ENCODE data around the gene CNTN4. TPM values are rescaled to one million over a fixed set of nuclear protein-coding genes. Genes with fewer than 3 reads are reported as not detected.
"Not testable (repeated sequence)": the region's sequence is repeated elsewhere in the genome, so short reads cannot be mapped to it uniquely, and the experiment has no call there.

The CNTN4 gene
- total RNA-seq, 2 experiments from 2014 or later: not detected

GRCh38 chr3:2526926-2527325 lies 428.3 kb downstream of the CNTN4 start:
- Mint-ChIP-seq H3K27me3 (peaks cover 4% of the 10 kb centered on the region), H3K27ac (no peak overlapping the region), H3K4me1 (no peaks in the 10 kb centered on the region), H3K36me3 (no peaks in the 10 kb centered on the region), H3K4me3 (no peak overlapping the region), H3K9me3 (no peaks in the 10 kb centered on the region)
- DNase-seq: no peak

- DNase-seq, H3K36me3 Mint-ChIP-seq, H3K4me3 Mint-ChIP-seq, H3K4me1 Mint-ChIP-seq, H3K9me3 Mint-ChIP-seq, H3K27ac Mint-ChIP-seq, H3K27me3 Mint-ChIP-seq: not testable (repeated sequence)
Measured at GRCh38 chr3:2527328-2527727, 428.7 kb downstream of the CNTN4 start.

DNA sequence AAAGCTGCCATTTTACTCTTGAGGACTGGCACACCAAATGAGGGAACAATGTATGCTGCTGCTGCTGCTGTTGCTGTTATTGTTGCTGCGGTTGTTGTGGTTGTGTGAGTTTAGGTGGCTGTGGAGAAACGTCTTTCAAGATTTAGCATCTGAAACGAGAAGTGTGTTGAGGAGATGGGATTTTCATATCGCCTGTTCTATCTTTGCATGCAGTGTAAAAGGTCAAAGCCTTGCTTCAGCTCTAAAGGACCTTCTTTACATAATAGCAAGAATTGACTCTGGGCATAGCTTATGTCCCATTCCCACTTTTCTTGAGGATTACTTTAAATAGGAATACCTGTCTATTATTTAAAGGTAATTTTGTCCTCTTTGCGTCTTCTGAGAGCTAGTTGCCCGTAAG lies 436.1 kb downstream of the CNTN4 start:
- not testable (repeated sequence) for H3K27ac Mint-ChIP-seq, DNase-seq, H3K27me3 Mint-ChIP-seq, H3K36me3 Mint-ChIP-seq, H3K9me3 Mint-ChIP-seq, H3K4me3 Mint-ChIP-seq, H3K4me1 Mint-ChIP-seq

DNA sequence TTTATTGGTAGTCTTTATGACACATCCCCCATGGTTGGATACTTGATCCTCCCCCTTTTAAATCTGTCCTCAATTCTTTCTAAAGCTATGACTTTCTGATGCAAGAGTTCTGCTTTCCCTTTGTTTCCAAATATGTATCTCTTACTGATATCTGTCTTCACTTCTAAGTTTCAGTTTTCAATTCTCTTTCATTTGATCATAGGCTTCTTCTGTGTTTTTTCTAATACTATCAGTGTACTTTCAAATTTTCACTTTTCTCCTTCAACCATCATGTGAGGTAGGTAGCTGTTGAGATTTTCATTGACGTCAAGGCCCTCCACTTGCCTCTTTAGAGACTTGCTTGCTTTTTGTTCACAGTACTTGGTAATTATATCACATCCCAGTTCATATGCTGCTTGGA lies 436.5 kb downstream of the CNTN4 start:
- peaks cover 4% of the 10 kb centered on the region for H3K9me3 Mint-ChIP-seq
- no peak overlapping the region for H3K4me3 Mint-ChIP-seq
- no peak for DNase-seq
- no peaks in the 10 kb centered on the region for H3K27me3 Mint-ChIP-seq
- H3K36me3 Mint-ChIP-seq: no peaks in the 10 kb centered on the region
- H3K4me1 Mint-ChIP-seq: no peaks in the 10 kb centered on the region
- no peak overlapping the region for H3K27ac Mint-ChIP-seq

- H3K9me3 Mint-ChIP-seq: peaks cover 4% of the 10 kb centered on the region
- H3K27me3 Mint-ChIP-seq: no peaks in the 10 kb centered on the region
- no peak overlapping the region for H3K27ac Mint-ChIP-seq
- H3K4me1 Mint-ChIP-seq: no peaks in the 10 kb centered on the region
- no peak for DNase-seq
- H3K4me3 Mint-ChIP-seq: no peak overlapping the region
- no peaks in the 10 kb centered on the region for H3K36me3 Mint-ChIP-seq
Measured at GRCh38 chr3:2536575-2536974, 437.9 kb downstream of the CNTN4 start.

DNA sequence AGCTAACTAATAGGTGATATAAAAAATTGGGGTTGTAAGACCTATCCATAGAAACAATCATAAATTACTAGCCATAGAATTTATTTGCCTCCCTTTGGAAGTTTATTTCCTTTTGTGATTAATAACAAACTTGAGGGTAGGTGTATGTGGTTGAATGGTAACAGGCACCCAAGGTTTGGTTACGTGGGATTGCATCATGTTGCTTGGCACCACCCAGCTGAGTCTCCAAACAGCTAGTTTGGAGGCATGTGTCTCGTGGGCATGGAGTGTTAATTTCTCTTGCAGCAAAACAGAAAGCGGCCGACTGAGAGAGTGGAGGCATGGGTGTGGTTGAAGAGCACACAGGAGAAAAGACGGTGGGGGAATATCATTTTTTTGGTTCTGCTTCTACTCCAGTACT lies 441.4 kb downstream of the CNTN4 start:
- Mint-ChIP-seq H3K4me1 (no peaks in the 10 kb centered on the region), H3K36me3 (no peaks in the 10 kb centered on the region), H3K9me3 (no peaks in the 10 kb centered on the region), H3K27me3 (no peaks in the 10 kb centered on the region), H3K4me3 (no peak overlapping the region), H3K27ac (no peak overlapping the region)
- DNase-seq: no peak

DNA sequence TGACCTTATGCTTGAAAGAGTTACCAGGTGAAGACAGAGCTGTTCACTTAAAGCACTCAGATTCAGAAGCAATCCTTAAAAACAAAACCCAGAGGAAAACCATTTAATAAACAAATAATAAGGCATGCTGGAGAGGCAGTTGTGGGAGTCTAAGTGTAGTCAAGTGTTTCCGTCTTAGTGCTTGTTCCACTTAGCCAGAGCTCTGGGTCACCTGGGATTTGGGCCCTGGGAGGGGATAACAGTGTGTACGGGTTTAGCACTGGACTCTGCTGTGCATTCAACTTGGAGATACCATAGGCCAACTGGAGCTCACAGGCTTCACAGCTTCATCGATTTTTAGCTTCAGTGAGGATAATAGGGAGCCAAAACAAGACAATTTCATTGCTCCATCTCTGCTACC lies 444.6 kb downstream of the CNTN4 start:
- no peaks in the 10 kb centered on the region for H3K9me3 Mint-ChIP-seq

DNA sequence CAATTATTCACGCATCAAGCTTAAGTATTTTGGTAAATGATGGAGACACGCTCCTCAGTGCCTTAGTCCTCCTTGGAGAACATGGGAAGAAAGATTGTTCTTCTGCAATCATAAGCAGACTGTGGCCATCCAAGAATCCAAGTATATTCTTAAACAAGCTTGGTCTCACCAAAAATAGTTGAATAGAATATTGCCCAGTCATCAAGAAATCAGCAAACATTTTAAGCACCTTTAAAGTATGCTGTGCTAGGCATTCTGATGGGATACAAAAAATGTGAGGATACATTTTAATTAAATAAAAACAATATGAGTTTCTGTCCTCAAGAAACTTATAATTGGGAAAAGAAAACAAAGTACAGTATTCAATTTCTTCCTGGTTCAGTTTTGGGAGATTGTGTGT lies 445.5 kb downstream of the CNTN4 start:
- H3K36me3 Mint-ChIP-seq: no peaks in the 10 kb centered on the region
- DNase-seq: no peak
- H3K27ac Mint-ChIP-seq: no peak overlapping the region
- no peaks in the 10 kb centered on the region for H3K4me1 Mint-ChIP-seq
- H3K4me3 Mint-ChIP-seq: no peak overlapping the region
- peaks cover 3% of the 10 kb centered on the region for H3K9me3 Mint-ChIP-seq
- H3K27me3 Mint-ChIP-seq: no peaks in the 10 kb centered on the region

More for the DNA sequence above, 444.6 kb downstream of the CNTN4 start:
- Mint-ChIP-seq H3K36me3 (no peaks in the 10 kb centered on the region), H3K27me3 (no peaks in the 10 kb centered on the region), H3K27ac (no peak overlapping the region), H3K4me1 (no peaks in the 10 kb centered on the region), H3K4me3 (no peak overlapping the region)
- no peak for DNase-seq

DNA sequence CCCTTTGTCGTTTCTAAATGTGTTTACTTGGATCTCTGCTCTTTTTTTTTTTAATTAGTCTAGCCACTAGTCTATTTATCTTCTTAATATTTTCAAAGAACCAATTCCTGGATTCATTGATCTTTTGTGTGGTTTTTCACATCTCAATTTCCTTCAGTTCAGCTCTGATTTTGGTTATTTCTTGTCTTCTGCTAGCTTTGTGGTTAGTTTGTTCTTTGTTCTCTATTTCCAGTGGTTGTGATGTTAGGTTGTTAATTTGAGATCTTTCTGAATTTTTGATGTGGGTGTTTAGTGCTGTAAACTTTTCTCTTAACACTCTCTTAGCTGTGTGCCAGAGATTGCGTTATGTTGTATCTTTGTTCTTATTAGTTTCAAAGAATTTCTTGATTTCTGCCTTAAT lies 446.1 kb downstream of the CNTN4 start:
- no peak overlapping the region for H3K27ac Mint-ChIP-seq
- H3K9me3 Mint-ChIP-seq: peaks cover 3% of the 10 kb centered on the region
- no peaks in the 10 kb centered on the region for H3K27me3 Mint-ChIP-seq
- no peaks in the 10 kb centered on the region for H3K4me1 Mint-ChIP-seq
- no peak overlapping the region for H3K4me3 Mint-ChIP-seq
- H3K36me3 Mint-ChIP-seq: no peaks in the 10 kb centered on the region
- DNase-seq: no peak

DNA sequence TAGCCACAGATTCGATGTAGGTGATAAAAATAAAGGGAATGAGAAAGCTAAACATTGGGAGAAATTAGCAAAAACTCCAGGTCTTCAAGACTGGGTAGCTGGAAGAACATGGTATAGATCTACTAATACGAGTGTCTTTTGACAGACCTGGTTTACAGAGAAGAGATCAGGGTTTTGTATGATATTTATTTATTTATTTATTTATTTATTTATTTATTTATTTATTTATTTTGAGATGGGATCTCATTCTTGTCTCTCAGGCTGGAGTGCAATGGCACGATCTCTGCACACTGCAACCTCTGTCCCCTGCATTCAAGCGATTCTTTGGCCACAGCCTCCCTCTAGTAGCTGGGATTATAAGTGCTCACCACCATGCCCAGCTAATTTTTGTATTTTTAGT lies 448.4 kb downstream of the CNTN4 start:
- no peak overlapping the region for H3K27ac Mint-ChIP-seq
- no peaks in the 10 kb centered on the region for H3K27me3 Mint-ChIP-seq
- H3K36me3 Mint-ChIP-seq: no peaks in the 10 kb centered on the region
- no peak overlapping the region for H3K4me3 Mint-ChIP-seq
- DNase-seq: no peak
- peaks cover 3% of the 10 kb centered on the region for H3K9me3 Mint-ChIP-seq
- H3K4me1 Mint-ChIP-seq: no peaks in the 10 kb centered on the region

DNA sequence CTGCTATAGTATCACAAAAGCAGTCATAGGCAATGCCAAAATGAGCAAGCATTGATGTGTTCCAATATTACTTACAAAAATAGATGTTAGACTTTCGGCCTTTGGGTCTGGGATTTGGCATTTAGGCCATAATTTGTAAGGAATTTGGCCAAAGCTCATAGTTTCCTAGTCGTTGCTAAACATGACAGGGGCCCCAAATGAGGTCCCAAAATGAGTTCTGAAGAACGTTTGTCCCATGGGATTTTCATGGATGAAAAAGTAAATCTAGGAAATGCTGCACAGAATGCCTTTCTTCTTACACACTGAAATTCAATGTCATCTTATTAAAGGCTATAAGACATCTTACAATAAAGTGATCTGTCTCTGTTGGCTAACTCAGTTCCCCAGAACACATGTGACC lies 456.0 kb downstream of the CNTN4 start:
- H3K4me3 Mint-ChIP-seq: no peak overlapping the region
- H3K36me3 Mint-ChIP-seq: no peaks in the 10 kb centered on the region
- no peaks in the 10 kb centered on the region for H3K4me1 Mint-ChIP-seq
- DNase-seq: no peak
- H3K9me3 Mint-ChIP-seq: no peaks in the 10 kb centered on the region
- H3K27ac Mint-ChIP-seq: no peak overlapping the region
- H3K27me3 Mint-ChIP-seq: no peaks in the 10 kb centered on the region

DNA sequence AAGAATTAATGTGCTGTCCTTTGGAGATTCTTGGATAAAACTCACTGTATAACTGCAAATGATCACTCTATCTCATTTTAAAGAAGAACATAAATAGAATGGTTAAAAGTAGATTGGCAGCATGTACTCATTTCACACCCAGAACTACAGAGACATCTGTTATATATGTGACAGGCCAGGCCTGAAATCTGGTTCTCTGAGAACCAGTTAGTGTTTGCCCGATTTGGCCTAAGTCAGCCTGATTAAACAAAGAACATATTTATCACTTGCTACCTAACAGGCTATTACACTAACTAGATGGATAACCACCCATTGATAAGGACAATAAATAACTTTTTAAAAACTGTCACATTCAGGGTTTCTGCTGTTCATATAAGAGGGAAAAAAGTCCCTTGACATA lies 460.1 kb downstream of the CNTN4 start:
- no peaks in the 10 kb centered on the region for H3K4me1 Mint-ChIP-seq
- no peaks in the 10 kb centered on the region for H3K36me3 Mint-ChIP-seq
- H3K27ac Mint-ChIP-seq: no peak overlapping the region
- no peak overlapping the region for H3K4me3 Mint-ChIP-seq
- DNase-seq: no peak
- no peaks in the 10 kb centered on the region for H3K9me3 Mint-ChIP-seq
- H3K27me3 Mint-ChIP-seq: no peaks in the 10 kb centered on the region

- Mint-ChIP-seq H3K4me3 (no peak overlapping the region), H3K27me3 (no peaks in the 10 kb centered on the region), H3K9me3 (no peaks in the 10 kb centered on the region), H3K27ac (no peak overlapping the region), H3K4me1 (no peaks in the 10 kb centered on the region), H3K36me3 (no peaks in the 10 kb centered on the region)
- no peak for DNase-seq
Measured at GRCh38 chr3:2567451-2567850, 468.8 kb downstream of the CNTN4 start.

DNA sequence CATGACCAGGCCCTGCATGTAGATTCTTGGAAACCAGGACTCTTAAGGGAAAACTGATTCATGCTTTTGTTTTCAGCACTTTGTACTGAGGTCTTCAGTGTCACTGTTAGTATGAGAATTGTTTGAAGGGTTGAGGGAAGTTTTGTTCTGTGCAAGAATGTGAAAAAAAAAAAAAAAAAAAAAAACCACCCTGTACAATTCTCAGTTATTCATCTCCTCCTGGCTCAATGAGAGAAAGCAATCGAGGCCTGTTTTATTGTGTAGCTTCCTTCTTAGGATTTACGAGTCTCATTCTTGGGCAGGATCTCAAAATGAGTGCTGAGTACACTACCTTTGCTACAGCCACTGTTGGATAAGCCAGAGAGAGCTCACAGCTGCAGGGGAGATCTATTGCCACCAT lies 469.5 kb downstream of the CNTN4 start:
- Mint-ChIP-seq H3K4me3 (no peak overlapping the region), H3K27me3 (no peaks in the 10 kb centered on the region), H3K4me1 (no peaks in the 10 kb centered on the region), H3K9me3 (no peaks in the 10 kb centered on the region), H3K27ac (no peak overlapping the region), H3K36me3 (no peaks in the 10 kb centered on the region)
- DNase-seq: no peak

DNA sequence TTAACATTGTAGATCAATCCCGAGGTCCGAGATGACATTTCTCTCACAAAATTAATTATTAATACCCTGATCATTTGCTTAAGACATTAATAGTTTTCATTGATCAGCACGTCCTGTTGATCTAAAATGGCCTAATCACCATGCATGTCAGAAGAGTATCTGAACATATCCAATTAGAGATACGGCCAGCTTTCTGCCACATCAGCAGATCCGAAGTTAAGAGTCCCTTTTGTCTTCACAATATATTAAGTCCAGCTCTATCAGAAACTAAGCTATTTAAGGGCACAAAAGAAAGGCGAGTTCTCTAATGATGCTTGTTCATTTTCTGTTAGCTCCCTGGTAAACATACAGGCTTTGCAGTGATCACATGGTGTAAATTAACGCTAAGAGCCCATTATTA lies 470.3 kb downstream of the CNTN4 start:
- Mint-ChIP-seq H3K27ac (no peak overlapping the region), H3K27me3 (no peaks in the 10 kb centered on the region), H3K4me3 (no peak overlapping the region), H3K4me1 (no peaks in the 10 kb centered on the region), H3K9me3 (no peaks in the 10 kb centered on the region), H3K36me3 (no peaks in the 10 kb centered on the region)
- no peak for DNase-seq

DNA sequence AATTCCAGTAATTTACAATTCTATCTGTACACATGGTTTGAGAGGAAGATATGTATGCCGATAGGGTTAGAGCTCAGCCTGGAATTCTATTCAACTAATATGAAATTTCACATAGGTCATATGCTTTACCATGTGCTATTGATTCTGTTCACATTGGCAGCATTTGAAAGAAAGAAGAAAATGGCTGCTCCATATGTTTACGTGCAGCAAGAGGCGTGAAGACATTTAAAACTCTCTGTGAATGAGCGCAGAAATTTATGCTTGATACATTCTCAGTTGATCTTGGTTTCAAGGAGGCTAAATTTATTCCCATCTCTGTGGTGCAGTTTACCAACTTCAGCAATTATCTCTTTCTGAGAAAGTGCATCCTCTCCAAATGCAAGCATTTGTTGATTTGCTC lies 478.9 kb downstream of the CNTN4 start:
- Mint-ChIP-seq H3K27me3 (no peaks in the 10 kb centered on the region), H3K9me3 (no peaks in the 10 kb centered on the region)

GRCh38 chr3:2578560-2578959 lies 479.9 kb downstream of the CNTN4 start:
- H3K9me3 Mint-ChIP-seq: no peaks in the 10 kb centered on the region
- no peaks in the 10 kb centered on the region for H3K4me1 Mint-ChIP-seq
- no peak for DNase-seq
- H3K4me3 Mint-ChIP-seq: no peak overlapping the region
- no peaks in the 10 kb centered on the region for H3K36me3 Mint-ChIP-seq
- H3K27me3 Mint-ChIP-seq: no peaks in the 10 kb centered on the region
- H3K27ac Mint-ChIP-seq: no peak overlapping the region

More for the DNA sequence above, 478.9 kb downstream of the CNTN4 start:
- H3K4me1 Mint-ChIP-seq: no peaks in the 10 kb centered on the region
- no peak for DNase-seq
- no peak overlapping the region for H3K27ac Mint-ChIP-seq
- H3K4me3 Mint-ChIP-seq: no peak overlapping the region
- no peaks in the 10 kb centered on the region for H3K36me3 Mint-ChIP-seq
